ENCODE measurements around the gene DHX29.

Gene DHX29

GRCh38 chr5:55338810-55339243 lies 31.3 kb upstream of the DHX29 start:
- no peak overlapping the region for H3K4me3 ChIP-seq (ENCODE audit: low read depth, low read length)
- H3K27ac ChIP-seq (ENCODE audit: extremely low read depth, low read depth, low read length) = no peak overlapping the region
- peaks cover 29 to 31% of the 10 kb centered on the region in 2 experiments for H3K36me3 ChIP-seq (ENCODE audit: control insufficient read depth in 2 of 2, insufficient read depth in 1 of 2, low read length in 2 of 2)
- ChIA-PET CTCF (interaction anchor here (0.6 to 0.7 kb wide), 2 partner anchors 8 to 352 kb away, joined by 3 to 4 read pairs; no protein-coding TSS in a partner anchor), POLR2A (no interaction called here)
- H3K4me1 ChIP-seq (ENCODE audit: control insufficient read depth, insufficient read depth, low read length) = no peaks in the 10 kb centered on the region
- no peak for TF ChIP-seq REST (tag by site-specific recombination; IDR thresholded peaks at IDR 0.05)
- TF ChIP-seq ZNF292 (tag by site-specific recombination; IDR thresholded peaks at IDR 0.05; ENCODE audit: borderline replicate concordance, low read depth) = no peak
- no peak for TF ChIP-seq ZNF426 (tag by site-specific recombination; IDR thresholded peaks at IDR 0.05)
- no peak for TF ChIP-seq BCL11B (tag by site-specific recombination; IDR thresholded peaks at IDR 0.05; ENCODE audit: low read depth)
- no peak for TF ChIP-seq KLF17 (tag by site-specific recombination; IDR thresholded peaks at IDR 0.05)
- no peak for TF ChIP-seq BCL6B (tag by site-specific recombination; IDR thresholded peaks at IDR 0.05)
- no peak for TF ChIP-seq ZSCAN18 (tag by site-specific recombination; IDR thresholded peaks at IDR 0.05)
- no peak for TF ChIP-seq ELK4 (IDR thresholded peaks at IDR 0.05; ENCODE audit: borderline replicate concordance, low read depth, low read length)
- no peak for TF ChIP-seq ZNF394 (tag by site-specific recombination; IDR thresholded peaks at IDR 0.05; ENCODE audit: borderline replicate concordance)
- no peak for TF ChIP-seq HOXD13 (CRISPR knock-in tag; IDR thresholded peaks at IDR 0.05; ENCODE audit: borderline replicate concordance)
- no peak for TF ChIP-seq KLF7 (tag by site-specific recombination; IDR thresholded peaks at IDR 0.05; ENCODE audit: borderline replicate concordance)
- H3K9me3 ChIP-seq (ENCODE audit: control insufficient read depth, insufficient read depth, low read depth, low read length) = no peaks in the 10 kb centered on the region

GRCh38 chr5:55338092-55338613 lies 30.7 kb upstream of the DHX29 start:
- Histone ChIP-seq H3K27ac (ENCODE audit: extremely low read depth, low read depth, low read length) (no peak overlapping the region), H3K4me3 (ENCODE audit: low read depth, low read length) (no peak overlapping the region), H3K9me3 (ENCODE audit: control insufficient read depth, insufficient read depth, low read depth, low read length) (no peaks in the 10 kb centered on the region), H3K4me1 (ENCODE audit: control insufficient read depth, insufficient read depth, low read length) (no peaks in the 10 kb centered on the region), H3K36me3 (ENCODE audit: control insufficient read depth in 2 of 2, insufficient read depth in 1 of 2, low read length in 2 of 2) (peaks cover 31 to 36% of the 10 kb centered on the region in 2 experiments)
- CTCF ChIA-PET = interaction anchor here (0.7 kb wide), 1 partner anchor 8 kb away, joined by 3 read pairs; no protein-coding TSS in a partner anchor
- POLR2A ChIA-PET = no interaction called here
- TF ChIP-seq RBAK (tag by site-specific recombination; IDR thresholded peaks at IDR 0.05) = no peak
- TF ChIP-seq ZNF169 (tag by site-specific recombination; IDR thresholded peaks at IDR 0.05) = no peak
- no peak for TF ChIP-seq TRIM28 (IDR thresholded peaks at IDR 0.05; ENCODE audit: borderline replicate concordance, low read length)
- TF ChIP-seq PRDM10 (tag by site-specific recombination; IDR thresholded peaks at IDR 0.05) = no peak
- no peak for TF ChIP-seq ZNF501 (tag by site-specific recombination; IDR thresholded peaks at IDR 0.05)
- TF ChIP-seq ZSCAN18 (tag by site-specific recombination; IDR thresholded peaks at IDR 0.05) = no peak
- no peak for TF ChIP-seq ZBTB21 (tag by site-specific recombination; IDR thresholded peaks at IDR 0.05)

All from HEK293 (cell line).